Stimulated activated CD4-positive, alpha-beta T cell treated with anti-CD3 and anti-CD28 coated beads, TNF-alpha, amount 100 ng/mL, for 4 hours (primary cell): ENCODE data around the gene ZNF614.
"Not testable (repeated sequence)": the region's sequence is repeated elsewhere in the genome, so short reads cannot be mapped to it uniquely, and the experiment has no call there.

Source experiments
- DNase-seq, 3 experiments: peaks; one replicate each; pipeline ENCODE4 v3.0.0-alpha.2; 2020; ENCODE audit warnings: low read depth in 3 of 3

The ZNF614 gene

DNA sequence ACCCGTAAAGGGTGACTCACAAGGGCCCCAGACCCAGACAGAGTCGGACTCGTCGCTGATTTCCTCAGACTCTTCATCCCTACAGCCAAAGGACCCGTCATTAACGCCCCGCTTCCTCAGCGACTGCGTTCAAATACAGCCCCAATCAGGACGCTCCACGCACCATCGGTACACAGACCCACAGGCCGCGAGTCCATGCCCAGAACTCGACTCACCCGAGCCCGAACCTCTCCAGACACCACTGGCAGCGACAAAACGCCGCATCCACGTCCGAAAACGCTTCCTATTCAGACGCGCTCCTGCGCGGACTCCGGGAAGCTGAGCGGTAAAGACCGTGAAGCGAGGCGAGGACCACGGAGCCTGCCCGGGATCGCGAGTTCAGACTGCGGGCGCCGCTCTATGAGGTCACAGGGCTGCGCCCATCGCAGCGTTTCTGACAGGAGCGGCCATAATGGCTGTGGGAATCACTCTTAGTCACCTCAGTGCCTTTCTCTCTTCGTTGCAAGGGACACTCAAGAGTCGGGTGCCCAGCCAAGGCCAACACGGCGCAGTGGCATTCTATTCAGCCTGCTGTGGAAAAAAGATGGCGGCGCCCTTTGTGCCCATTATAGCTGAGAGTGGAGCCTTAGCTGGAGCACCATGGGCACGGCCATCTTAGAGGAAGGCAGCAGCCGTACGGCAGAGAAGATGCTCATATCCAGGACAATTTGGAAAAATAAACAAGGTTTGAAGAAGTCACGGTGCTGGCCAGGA is at the start of gene ZNF614:
TSS of gene ZNF614 (minus strand) at position 353 of the 753 bp plus-strand sequence. CDS start 2,634 bp downstream, outside the sequence.
- peak; percentile 56 to 83 (median 70) for DNase-seq

DNA sequence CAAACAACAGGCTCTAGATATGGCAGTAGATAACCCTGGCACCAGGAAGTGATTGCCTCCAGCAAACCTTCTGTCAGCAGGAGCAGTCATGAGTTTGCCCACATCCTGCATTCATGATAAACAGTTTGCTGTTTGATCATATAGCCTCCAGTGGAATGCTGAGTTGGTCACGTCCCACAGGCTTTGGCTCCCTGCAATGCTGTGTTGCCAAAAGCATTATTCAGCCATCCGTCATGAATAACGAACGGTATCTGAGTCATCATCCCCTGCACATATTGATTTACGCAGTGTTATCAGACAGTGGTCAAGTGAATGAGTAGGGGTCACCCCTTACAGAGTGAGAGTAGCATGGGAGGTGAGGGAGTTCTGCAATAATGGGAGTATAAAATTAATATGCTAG is 42.3 kb upstream of the ZNF614 start:
- no peak for DNase-seq

DNA sequence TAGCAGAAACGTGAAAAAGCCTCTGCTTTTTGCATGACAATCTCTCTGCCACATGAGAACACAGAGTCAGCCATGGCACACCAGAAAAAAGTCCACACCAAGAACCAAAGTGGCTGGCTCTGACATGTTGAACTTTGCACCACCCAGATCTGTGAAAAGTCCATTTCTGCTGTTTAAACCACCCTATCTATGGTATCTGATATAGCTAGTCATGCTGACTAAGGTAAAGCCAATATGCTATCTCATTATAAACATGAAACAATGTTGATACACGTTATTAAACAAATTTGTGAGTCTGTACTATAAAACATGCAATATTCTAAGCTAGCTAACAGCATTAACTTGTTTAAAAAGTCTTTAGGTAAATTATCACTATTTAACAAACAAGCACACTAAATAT is 41.5 kb upstream of the ZNF614 start:
- DNase-seq, result no peak

DNA sequence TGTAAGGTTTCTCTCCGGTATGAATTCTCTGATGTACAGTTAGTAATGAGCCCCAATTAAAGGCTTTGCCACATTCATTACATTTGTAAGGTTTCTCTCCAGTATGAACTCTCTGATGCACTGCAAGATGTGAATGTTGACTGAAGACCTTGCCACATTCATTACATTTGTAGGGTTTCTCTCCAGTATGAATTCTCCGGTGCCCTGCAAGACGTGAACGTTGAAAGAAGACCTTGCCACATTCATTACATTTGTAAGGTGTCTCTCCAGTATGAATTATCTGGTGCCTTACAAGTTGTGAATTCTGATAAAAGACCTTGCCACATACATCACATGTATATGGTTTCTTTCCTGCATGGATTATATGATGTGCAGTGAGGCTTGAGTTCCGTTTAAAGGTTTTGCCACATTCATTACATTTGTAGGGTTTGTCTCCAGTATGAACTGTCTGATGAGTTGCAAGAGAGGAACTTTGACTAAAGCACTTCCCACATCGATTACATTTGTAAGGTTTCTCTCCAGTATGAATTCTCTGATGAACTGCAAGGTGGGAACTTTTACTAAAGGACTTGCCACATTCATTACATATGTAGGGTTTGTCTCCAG is 38.2 kb upstream of the ZNF614 start:
- no peak for DNase-seq

DNA sequence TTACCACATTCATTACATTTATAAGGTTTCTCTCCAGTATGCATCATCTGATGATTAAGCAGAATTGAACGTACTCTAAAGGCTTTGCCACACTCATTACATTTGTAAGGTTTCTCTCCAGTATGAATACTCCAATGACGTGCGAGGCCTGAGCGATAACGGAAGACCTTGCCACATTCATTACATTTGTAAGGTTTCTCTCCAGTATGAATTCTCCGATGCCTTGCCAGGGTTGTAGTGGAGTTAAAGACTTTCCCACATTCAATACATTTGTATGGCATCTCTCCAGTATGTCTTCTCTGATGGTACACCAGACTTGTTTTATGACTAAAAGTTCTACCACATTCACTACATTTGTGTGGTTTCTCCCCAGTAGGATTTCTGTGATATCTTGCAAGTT is 37.2 kb upstream of the ZNF614 start:
- no peak for DNase-seq

DNA sequence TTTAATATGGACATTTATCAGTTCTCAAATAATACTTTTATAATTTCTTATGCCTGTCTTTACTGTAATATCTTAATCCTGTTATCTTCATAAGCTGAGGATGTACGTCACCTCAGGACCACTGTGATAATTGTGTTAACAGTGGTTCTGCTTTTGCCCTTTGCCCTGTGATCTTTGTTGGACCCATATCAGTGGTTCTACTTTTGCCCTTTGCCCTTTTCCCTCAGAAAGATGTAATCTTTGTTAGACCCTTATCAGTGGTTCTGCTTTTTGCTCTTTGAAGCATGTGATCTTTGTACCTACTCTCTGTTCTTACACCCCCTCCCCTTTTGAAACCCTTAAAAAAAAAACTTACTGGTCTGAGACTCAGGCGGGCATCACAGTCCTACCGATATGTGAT is 28.3 kb upstream of the ZNF614 start:
- not testable (repeated sequence) for DNase-seq

DNA sequence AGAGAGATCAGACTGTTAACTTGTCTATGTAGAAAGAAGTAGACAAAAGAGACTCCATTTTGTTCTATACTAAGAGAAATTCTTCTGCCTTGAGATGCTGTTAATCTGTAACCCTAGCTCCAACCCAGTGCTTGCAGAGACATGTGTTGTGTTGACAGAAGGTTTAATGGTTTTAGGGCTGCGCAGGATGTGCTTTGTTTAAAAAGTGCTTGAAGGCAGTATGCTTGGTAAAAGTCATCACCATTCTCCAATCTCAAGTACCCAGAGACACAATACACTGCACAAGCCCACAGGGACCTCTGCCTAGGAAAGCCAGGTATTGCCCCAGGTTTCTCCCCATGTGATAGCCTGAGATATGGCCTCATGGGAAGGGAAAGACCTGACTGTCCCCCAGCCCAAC is 23.6 kb upstream of the ZNF614 start:
- DNase-seq, result not testable (repeated sequence)

DNA sequence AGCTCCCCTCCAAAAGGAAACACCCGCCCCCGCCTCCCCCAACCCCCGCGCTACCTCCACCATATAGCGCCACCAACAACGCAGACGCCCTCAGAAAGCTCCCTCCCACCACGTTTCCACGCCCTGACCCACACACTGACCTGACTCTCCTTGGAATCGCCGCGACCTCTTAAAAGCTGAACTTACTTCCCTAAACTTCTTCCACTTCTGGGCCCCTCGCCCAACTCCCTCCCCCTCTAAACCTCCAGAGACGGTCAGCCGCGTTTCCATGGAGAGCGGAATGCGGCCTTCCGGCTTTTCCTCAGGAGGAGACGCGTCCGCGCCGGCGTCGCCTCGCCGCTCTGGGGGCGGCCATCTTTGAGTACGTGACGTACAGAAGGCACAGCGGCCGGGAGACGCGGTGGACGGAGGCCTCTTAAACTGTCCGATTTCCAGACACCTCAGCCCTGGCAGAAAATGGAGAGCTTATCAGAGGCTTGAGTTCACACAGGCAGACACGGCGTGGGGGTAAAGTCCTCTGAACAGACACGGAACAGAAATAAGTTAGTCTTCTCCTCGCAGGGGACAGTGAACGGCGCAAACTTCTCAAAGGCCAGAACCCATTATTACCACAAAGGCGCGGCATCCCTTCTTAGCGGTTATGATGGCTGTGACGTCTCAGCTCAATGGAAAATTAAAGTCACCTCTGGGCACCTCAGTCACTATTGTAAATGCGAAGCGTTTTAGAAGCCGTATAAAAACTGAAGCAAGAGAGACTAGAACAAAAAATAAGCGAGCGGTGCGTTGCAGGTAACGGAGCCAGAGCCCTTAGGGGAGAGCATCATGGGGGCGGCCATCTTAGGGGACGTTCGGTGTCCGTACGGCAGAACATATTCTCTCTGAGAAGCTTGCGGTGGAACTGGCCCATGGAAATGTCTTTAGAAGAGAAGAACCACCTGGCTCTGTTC is 20.6 kb upstream of the ZNF614 start, which contains the start of gene ZNF432:
TSS of gene ZNF432 (minus strand) at position 284 of the 947 bp plus-strand sequence. CDS start 1,970 bp downstream, outside the sequence.
- peak; percentile 63 to 68 (median 66) for DNase-seq

DNA sequence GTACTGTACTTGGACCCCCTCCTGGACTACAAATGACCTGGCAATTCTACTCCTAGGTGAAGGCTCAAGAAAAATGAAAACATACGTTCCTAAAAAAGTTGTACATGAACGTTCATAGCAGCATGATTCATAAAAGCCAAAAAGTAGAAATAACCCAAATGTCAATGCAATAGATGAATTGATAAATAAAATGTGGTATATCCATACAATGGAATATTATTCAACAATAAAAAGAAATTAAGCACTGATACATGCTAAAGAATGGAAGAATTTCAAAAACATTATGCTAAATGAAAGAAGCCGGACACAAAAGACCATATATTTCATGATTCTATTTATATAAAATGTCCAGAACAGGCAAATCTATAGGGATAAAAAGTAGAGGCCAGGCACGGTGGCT is 11.0 kb upstream of the ZNF614 start:
- DNase-seq, result no peak

DNA sequence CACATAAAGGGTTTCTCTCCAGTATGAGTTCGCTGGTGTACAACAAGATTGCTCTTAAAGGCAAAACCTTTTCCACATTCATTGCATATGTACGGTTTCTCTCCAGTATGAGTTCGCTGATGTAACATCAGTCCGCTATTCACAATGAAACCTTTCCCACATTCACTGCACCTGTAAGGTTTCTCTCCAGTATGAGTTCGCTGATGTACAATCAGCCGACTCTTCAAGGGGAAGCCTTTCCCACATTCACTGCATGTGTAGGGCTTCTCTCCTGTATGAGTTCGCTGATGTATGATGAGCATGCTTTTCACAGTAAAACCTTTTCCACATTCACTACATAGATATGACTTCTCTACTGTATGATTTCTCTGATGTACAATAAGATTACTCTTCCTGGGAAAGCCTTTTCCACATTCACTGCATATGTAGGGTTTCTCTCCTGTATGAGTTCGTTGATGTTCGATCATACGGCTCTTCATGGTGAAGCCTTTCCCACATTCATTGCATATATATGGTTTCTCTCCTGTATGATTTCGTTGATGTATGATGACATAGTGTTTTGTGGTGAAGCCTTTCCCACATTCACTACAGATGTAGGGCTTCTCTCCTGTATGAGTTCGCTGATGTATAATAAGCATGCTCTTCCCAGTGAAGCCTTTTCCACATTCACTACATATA is 6.0 kb upstream of the ZNF614 start:
- DNase-seq, result no peak

DNA sequence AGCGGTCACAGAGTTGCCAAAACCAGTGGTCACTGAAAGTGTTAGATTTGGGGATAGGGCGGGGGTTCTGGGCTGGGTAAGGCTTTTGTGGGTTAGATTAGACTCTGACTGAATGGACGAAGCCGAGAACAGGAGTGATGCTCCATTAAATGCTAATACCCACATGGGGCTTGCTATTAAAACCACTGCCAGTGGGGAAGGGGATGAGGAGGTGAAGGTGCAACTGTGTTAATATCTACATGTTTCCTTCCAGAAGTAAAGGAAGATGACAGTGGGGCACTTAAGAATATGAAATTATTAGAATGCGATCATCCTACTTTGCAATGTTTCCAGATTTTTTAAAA is 573 bp upstream of the ZNF614 start:
- DNase-seq, result no peak

DNA sequence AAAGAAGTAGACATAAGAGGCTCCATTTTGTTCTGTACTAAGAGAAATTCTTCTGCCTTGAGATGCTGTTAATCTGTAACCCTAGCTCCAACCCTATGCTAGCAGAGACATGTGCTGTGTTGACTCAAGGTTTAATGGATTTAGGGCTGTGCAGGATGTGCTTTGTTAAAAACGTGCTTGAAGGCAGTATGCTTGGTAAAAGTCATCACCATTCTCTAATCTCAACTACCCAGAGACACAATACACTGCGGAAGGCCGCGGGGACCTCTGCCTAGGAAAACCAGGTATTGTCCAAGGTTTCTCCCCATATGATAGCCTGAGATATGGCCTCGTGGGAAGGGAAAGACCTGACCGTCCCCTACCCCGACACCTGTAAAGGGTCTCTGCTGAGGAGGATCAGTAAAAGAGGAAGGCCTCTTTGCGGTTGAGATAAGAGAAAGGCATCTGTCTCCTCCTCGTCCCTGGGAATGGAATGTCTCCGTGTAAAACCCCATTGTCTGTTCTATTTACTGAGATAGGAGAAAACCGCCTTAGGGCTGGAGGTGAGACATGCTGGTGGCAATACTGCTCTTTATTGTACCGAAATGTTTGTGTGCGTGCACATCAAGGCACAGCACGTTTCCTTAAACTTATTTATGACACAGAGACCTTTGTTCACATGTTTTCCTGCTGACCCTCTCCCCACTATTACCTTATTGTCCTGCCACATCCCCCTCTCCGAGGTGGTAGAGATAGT is 1.8 kb downstream of the ZNF614 start:
- DNase-seq, result not testable (repeated sequence)

DNA sequence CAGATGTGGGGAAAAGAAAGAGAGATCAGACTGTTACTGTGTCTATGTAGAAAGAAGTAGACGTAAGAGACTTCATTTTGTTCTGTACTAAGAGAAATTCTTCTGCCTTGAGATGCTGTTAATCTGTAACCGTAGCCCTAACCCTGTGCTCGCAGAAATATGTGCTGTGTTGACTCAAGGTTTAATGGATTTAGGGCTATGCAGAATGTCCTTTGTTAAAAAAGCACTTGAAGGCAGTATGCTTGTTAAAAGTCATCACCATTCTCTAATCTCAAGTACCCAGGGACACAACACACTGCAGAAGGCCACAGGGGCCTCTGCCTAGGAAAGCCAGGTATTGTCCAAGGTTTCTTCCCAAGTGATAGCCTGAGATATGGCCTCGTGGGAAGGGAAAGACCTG is 3.7 kb downstream of the ZNF614 start:
- not testable (repeated sequence) for DNase-seq

DNA sequence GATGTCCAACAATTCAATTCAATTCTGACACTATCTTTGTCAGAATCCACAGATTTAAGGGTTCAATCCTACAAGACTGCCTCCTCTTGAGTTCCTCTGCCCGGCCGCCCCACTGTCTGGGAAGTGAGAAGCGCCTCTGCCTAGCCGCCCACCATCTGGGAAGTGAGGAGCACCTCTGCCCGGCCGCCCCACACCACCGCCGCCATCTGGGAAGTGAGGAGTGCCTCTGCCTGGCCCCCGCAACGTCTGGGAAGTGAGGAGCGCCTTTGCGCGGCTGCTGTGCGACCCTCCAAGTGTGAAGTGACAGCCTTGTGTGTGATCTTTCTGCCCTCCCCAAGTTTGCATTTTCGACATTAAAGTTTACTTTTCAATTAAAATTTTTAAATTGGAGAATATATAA is 6.0 kb downstream of the ZNF614 start:
- no peak for DNase-seq

DNA sequence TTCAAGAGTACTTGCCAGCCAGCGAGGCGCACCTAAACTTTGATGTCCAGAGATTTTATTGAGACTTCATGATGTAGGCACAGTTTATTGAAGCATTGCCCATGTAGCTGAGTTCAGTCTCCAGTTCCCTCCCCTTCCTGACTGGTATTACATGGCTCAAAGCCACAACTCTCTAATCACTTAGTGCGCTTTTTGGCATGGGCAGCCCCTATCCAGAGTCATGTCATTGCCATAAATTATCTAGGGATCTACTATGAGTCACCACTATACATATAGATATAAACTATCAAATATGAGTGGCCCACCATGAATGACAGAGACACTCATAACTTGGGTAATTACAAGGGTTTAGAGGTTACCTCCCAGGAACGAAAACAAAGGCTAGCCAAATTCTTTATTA is 7.7 kb downstream of the ZNF614 start:
- DNase-seq, result no peak

DNA sequence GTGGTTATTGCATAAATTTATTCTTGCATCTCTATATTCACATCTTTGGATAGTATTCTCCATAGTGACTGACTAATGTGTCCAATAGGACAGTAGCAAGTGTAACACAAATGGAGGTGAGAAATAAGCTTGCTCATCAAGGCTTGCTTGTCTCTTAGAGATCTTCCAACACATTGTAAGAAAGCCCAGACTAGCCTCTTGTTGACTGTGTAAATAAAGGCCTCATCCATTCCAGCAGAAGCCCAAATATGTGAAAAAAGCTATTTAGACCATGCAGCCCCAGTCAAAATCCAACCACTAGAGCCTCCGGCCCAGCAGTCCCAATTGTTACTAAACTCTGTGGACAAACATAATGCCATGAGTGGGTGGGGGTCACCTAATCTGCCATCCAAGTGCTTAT is 17.5 kb downstream of the ZNF614 start:
- no peak for DNase-seq

DNA sequence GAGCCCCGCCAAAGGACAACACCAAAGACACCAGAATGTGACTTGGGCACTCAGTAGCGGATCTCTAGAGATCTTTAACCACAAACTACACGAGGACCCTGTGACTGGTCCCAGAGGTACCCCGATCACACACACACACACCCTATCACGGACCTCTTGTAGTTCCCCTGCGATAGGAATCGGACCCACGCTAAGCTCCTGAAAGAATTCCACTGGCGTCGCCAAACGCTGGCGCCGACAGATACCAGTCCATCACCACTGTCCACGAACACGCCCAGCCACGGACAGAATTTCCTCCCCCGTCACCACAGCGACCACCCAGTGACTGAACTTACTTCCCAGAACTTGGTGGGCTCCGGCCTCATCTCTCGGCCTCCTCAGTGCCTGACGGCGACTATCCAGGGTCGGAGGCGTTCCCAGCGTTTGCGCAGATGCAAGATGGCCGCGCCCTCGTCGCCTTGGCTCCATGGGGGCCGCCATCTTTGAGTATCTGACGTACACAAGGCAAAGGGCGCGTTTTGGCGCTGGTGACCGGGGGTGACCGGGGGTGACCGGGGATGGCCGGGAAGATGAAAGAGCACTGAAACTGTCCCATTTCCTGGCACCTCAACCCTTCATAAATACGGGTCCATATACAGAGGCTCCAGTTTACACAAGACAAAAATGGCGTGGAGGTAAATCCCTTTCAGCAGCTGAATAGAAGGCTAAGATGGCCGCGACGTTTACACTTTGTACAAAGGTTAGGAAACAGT is 20.2 kb downstream of the ZNF614 start, which contains the start of gene ZNF615:
TSS of gene ZNF615 (minus strand) at position 406 of the 752 bp plus-strand sequence. CDS start 4,500 bp downstream, outside the sequence.
- peak; percentile 76 to 80 (median 78) for DNase-seq

DNA sequence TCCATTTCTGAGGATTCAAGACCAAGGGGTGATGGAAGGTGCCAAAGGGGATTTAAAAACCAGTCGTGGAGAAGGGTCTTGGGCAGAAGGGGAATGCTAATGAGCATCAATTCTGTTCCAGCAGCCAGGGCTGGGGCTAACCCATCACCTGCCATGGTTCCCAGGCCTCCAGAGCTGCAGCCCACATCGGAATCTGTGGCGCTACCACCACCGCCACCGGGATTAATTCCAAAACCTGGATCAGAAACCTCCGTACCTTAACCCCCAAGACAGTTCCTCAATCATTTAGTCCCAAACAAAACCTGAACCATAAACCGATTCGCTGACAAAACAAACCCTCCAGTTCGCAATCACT is 20.8 kb downstream of the ZNF614 start:
- no peak for DNase-seq

DNA sequence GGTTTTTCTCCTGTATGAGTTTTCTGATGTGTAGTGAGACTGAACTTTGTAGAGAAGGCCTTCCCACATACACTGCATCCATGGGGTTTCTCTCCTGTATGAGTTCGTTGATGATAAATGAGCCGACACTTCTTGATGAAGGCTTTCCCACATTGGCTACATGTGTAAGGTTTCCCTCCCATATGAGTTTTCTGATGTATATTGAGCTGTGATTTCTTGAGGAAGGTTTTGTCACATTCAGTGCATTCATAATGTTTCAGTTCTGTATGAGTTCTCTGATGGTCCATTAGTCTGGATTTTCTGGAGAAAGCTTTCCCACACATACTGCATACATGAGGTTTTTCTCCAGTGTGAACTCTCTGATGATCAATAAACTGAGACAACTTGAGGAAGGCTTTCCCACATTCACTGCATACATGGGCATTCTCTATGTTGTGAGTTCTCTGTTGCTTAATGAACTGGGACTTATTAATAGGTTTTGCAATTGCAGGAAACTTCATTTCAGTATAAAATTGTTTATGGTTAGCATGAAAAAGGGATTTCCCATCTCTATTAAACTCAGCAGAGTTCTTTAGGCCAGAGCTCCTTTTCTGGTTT is 34.0 kb downstream of the ZNF614 start:
- DNase-seq, result no peak

DNA sequence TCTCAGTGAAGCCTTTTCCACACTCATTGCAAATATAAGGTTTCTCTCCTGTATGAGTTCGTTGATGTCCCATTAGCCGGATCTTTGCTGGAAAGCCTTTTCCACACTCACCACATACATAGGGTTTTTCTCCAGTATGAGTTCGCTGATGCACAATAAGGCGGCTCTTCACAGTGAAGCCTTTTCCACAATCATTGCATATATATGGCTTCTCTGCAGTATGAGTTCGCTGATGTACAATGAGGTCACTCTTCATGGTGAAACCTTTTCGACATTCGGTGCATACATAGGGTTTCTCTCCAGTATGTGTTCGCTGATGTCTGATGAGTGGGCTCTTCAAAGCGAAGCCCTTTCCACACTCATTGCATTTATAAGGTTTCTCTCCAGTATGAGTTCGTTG is 34.8 kb downstream of the ZNF614 start:
- no peak for DNase-seq
